GM19099 (cell line): ENCODE results near the gene AMIGO3.

Source experiments
- POLR2A ChIP-seq: IDR thresholded peaks from 3 replicates; pipeline ENCODE4 v1.6.1; 2011; ENCODE audit warnings: low read depth; ENCODE audit not compliant: insufficient read length; ENCODE audit errors: extremely low read depth

Gene AMIGO3

DNA sequence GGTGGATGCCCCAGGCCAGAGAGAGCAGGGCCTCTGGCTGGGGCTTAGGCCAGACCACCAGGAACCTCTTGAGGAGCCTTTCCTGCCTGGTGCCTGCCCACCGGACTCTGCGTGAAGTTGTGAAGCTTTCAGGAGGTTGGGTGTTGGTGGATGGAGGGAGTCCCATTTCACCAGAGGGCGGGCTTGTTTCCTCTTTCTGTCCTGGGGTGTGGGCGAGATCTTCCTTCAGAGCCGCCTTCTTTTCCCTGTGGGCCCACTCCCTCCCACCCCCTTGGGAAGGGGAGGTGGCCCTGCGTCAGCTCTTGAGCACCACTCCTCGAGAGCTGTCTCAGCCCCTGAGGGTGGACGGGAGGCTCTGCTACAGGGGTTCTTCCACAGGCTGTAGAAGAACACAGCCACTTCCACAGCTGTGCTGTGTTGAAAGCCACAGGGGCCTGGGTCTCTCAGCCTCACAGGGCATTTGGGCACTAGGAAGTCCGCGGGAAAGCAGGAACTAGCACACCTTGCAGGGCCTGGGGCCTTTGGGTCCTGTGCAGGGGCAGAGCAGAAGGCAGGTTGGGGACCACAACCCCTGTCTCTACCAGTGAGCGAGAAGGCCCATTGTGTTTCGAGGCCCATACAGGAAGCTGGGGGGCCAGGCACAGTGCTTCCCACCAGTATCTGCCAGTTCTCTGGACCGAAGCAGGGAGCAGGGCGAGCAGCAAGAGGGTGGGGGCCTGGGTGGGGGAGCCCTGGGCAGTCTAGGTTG lies 2.1 kb downstream of the AMIGO3 start:
- no peak for TF ChIP-seq POLR2A

DNA sequence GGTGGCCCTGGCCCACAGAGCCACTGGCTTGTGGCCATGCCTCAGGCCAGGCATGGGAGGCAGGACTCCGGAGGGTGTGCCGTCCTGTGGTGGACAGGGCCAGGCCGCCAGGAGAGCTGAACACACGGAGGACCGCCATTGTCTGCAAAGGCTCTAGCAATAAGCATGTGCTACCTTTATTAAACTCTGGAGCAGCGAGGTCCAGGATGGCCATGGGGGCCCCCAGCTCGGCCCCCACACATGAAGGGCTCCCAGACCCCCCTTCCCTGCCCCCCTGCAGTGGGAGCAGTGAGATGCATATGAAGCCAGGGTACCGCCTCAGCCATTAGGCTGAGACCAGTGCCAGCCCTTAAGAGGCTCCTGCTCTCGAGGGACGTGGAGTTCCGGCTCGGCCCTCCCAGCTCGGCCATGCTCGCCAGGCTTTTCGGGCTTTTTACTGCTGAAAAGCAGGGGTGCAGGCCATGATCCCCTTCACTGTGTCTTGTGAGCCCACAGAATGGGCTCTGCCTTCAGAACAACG lies 2.7 kb downstream of the AMIGO3 start:
- no peak for TF ChIP-seq POLR2A

DNA sequence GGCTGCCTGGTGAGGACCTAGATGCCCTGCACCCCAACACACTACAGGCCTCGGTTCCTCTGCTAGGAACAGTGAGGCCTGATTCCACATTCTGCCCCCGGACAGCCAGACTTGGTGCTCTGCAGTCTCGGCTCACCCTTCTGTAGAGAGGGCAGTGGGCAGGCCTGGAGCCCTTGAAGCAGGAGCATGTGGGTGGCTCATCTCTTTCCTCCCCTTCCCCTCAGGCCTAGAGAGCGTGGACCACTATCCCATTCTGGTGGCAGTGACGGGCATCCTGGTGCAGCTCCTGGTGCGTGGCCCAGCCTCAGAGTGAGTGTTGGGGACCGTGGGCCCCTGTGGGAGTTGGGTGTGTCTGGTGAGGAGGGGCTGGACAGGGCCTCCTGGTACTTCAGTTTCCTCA lies 3.3 kb downstream of the AMIGO3 start:
- no peak for TF ChIP-seq POLR2A

DNA sequence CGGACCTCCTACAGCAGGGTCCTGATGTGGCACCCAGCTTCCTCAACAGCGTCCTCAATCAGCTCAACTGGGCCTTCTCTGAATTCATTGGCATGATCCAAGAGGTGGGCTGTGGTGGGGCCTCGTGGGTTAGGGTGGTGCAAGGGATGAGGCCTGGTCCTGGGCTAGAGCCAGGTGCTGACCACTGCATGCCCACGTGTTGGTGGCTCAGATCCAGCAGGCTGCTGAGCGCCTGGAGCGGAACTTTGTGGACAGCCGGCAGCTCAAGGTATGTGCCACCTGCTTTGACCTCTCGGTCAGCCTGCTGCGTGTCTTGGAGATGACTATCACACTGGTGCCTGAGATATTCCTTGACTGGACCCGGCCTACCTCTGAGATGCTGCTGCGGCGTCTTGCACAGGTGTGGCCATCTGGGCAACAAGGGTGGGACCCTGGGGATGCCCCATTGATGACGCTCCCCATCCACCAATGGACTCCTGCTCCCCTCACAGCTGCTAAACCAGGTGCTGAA lies 3.8 kb downstream of the AMIGO3 start:
- TF ChIP-seq POLR2A, result no peak

DNA sequence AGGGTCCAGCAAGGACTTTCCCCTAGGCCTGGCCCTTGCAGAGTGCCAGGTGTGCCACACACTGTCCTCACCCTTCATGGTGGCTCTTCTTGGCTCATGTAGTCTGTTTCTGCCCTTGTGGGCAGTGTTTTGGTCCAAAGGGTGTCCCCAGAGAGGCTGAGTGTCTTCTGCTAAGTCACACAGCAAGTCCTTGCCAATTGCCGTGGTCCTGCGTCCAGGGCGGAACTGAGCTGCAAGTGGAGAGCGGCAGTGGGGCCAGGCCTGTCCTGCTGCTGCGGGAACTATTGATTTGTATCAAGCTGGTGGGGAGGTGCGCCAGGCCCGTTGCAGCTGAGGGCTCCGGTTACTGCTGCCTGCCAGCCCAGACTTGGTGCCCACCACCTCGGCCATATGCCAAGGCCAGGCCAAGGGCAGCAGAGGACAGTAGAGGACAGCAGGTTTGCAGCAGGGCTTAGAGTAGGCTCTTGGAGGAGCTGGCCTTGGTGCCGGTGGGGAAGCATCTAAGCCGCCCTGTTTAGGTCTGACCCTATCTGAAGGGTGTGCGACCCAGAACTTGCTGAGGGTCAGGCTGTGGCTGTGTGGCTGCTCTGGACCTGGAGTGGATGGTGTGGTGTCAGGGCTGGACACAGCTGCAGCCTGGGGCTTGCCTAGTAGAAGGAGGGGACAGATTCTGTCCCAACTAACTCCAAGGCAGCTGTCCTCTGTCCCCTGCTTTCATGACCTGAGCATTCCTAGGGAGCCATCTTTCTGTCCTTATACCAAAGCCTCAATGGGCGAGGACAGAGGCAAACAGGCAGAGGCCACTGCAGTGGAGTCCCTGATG lies 4.5 kb downstream of the AMIGO3 start:
- no peak for TF ChIP-seq POLR2A

DNA sequence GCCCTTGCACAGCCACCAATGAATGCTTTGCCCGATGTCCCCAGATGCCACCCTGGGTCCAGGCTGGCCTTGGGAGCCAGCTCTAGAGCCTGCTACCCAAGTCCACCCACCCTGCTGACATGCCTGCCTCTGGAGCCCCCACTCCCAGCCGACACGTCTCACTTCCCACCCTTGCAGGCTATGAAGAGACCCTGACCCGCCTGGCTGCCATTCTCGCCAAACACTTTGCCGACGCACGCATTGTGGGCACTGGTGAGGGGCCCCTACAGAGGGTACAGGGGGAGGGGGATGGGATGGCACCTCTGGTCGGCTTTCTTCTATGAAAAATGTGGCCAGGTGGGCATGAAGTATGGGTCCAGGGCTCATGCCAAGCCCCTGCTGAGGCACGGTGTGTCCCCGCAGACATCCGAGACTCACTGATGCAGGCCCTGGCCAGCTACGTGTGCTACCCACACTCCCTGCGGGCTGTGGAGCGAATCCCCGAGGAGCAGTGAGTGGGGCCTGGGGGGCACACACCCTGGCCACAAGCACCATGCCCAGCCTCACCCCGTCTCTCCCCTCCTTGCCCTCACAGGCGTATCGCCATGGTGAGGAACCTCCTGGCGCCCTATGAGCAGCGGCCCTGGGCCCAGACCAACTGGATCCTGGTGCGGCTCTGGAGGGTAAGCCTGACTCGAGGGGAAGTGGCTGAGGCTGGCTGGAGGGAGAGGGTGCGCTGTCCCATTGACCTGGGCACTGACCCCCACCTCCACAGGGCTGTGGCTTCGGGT lies 6.0 kb downstream of the AMIGO3 start:
- no peak for TF ChIP-seq POLR2A

DNA sequence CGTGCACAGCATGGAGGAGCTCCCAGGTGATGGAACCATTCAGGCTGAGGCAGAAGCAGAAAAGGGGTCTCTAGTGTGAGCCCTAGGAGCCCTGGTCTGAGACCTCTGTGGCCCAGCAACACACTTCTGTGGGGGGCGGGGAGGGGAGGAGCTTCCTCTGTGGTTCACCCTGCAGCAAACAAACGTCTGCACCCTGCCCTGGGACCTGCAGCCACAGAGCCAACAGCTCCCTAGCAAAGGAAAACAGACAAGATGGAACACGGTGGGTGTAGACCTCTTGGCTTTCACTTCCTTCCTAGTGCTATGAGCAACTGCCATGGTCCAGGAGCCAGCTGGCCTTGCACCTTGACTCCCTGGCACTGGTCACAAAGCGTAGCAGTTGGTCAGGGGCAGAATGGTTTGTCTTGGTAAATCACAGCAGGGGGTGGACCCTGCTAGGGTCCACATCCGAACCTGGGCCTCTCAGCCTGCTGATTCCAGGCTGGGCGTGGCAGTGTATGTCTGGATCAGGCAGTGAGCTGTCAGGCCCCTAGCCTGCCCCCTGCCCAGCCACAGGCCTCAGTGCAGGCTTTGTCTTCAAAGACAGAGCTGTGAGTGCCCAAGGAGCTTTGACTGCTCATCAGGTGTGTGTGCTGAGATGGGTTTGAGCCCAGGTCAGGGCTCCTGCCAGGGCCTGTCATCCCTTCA lies 6.7 kb downstream of the AMIGO3 start:
- TF ChIP-seq POLR2A, result no peak

DNA sequence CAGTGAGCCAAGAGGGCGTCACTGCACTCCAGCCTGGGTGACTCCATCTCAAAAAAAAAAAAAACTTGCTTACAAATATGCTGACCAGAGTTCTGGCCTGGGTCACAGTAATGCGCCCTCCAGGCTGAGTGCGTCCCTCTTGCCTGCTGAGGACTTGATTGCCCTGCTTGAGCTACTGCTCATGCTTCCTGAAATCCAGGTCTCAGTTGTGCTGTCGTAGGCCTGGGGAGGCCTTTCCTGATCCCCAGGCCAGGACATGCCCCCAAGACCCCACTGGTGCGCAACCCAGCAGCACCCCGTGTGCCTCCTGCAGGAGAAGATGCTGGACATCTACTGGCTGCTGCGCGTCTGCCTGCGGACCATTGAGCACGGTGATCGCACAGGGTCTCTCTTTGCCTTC lies 7.3 kb downstream of the AMIGO3 start:
- no peak for TF ChIP-seq POLR2A

DNA sequence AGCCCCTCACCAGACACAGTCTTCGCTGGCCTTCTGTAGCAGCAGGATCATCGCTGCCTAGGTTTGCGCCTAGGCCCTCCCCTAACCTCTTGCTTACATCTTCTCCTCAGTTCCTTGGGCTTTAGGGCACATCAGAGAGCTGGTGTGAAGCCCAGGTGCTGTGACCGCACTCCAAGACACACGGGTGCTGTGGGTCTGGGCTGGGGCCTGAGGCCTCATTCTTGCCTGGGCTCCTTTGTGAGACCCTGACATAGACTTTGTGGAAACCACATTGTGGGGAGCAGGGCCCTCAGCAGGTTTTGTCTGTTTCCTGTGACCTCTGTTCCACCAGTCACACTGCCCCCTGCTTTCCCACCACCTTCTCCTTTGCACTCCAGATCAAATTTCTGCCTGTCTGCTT lies 8.0 kb downstream of the AMIGO3 start:
- TF ChIP-seq POLR2A, result no peak

DNA sequence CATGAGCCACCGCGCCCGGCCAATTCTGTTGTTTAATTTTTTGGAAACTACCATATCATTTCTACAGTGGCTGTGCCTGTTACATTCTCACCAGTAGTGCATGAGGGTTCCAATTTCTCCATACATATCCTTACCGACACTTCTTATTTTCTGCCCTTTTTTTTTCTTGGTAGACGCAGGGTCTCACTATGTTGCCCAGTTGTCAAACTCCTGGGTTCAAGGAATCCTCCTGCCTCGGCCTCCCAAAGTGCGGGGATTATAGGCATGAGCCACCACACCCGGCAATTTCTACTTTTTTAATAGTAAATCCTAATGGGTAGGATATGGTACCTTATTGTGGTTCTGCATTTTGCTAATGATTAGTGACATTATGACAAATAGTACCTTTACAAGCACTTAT lies 9.6 kb downstream of the AMIGO3 start:
- no peak for TF ChIP-seq POLR2A

DNA sequence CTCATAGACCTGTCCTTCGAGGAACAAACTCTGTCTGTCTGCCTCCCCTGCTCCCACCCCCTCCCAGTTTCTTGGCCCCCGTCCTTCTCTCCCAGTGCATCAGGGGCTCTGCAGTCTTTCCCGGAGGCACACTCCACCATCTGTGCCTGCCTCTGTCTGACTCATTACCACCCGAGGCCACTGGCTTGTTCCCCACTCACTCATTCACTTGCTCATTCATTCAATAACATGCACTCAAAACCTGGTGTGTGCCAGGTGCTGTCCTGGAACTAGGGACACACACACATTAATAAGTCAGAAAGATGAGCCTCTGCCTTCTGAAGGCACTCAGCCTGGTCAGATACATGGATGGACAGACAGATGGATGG lies 12.4 kb downstream of the AMIGO3 start:
- no peak for TF ChIP-seq POLR2A

DNA sequence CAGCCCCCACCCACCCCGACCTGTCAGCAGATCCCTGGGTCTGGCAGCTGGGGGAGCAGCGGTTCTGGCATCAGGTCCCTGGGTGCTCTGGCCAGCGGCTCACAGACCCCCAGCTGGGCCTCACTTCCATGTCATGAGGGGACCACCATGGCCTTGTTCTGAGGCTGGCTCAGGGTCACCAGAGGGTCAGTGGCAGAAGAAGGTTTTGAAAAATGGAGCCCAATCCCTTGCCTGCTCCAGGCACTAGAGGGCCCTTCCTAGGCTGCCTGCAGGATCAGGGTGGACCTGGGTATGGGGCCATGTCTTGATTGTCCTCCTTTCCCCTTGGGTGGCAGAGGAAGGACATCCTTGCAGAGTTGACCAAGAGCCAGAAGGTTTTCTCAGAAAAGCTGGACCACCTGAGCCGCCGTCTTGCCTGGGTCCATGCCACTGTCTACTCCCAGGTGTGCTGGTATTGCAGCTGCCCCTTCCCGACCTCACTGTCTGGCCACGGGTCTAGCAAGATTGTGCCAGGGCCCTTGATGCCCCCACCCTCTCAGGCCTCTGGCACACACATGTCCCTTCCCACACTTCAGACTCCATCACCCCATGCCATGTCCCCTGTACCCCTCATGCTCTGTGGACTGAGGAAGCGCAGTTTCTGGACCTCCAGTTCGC lies 12.9 kb downstream of the AMIGO3 start:
- no peak for TF ChIP-seq POLR2A

DNA sequence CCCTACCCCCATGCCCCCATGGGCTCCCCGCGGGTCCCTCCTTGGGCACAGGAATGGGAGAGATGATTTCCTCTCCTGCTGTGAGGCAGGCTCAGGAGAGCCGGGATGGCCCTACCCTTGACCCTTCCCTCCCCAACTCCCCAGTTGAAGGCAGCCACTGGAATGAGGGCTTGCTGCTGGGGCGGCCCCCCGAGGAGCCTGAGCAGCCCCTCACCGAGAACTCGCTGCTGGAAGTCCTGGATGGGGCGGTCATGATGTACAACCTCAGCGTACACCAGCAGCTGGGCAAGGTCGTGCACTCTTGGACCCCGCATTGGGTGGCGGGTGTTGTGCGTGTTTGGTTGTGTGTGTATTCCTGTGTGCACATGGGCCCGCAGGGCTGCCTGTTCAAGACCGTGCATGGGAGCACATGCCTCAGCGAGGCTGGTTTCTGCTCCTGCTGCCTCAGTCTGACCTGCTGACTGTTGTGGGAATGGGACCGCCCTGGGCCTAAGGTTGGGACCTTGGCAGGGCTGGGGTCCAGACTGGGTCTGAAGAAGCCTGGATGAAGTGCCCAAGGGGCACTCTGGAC lies 14.0 kb downstream of the AMIGO3 start:
- no peak for TF ChIP-seq POLR2A

DNA sequence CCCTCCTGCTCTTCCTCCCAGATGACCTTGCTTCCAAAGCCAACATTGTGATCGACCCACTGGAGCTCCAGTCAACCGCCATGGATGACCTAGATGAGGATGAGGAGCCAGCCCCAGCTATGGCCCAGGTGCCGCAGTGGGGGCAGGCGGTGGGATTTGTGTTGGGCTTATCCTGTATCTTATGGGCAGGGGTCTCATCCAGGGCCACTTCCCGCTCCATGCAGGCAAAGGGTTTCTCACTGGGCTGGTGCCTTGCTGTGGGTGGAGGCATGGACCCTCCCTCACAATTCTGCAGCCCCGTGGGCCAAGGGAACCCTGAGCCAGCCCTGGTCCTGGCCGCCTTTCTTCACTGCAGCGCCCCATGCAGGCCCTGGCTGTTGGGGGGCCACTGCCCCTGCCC lies 14.9 kb downstream of the AMIGO3 start:
- no peak for TF ChIP-seq POLR2A
